GM12891 (cell line): ENCODE data around the gene IMPACT.

Source experiments
- POLR2A ChIP-seq: IDR thresholded peaks from 2 replicates; pipeline ENCODE4 v1.6.1; 2011; ENCODE audit warnings: low read depth, low read length, control low read depth
- POLR2AphosphoS5 ChIP-seq: IDR thresholded peaks from 2 replicates; pipeline ENCODE4 v1.6.1; 2011; ENCODE audit warnings: low read depth, low read length, control low read depth
- TAF1 ChIP-seq: IDR thresholded peaks from 2 replicates; pipeline ENCODE4 v1.6.1; 2011; ENCODE audit warnings: low read depth, low read length, control low read depth

DNA sequence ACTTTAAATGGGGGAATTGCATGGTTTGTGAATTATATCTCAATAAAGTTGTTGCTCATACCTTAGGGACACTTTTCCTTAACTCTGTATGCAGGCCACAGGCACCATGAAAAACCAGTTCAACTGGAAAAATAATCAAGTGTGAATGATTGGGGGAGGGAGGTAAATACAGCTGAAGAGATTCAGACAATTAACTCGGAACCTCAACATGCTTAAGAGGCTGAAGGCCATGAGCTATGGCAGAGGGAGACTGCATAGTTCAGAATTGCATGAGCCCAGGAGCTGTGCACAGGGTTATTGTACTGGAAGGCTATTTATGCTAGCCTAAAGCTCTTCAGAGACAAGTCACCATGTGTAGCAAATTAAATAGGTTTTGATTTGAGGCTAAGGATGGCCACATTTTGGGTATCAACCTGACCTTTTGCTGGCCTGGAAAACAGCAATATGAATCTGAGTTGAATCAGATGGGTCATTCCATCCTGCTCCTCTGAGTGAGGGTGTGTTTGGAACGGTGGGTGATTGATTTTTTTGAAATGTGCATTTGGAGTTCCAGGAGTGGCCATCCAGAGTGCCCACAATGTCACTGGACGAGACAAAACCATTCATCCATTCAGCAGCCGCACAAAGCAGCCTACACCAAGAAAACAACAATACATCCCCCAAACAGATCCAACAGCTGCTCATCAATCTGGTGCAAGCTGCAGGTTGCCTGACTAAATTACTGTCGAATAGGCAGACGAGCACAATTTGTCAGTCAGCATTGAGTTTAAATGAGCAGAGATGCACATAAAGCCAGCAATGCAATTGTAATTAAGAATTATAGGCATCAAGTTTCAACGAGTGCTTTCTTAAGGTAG is 76.4 kb downstream of the IMPACT start:
- TF ChIP-seq TAF1 (no peak), POLR2AphosphoS5 (no peak), POLR2A (no peak)
